Fibroblast of skin of left biceps (primary cell): ENCODE data around the gene EFCAB12.
A peak's percentile ranks its signal among the peaks of the same experiment; 100 is the strongest.

Experiments used
- DNase-seq, 2 experiments: peaks; one replicate each; pipeline ENCODE4 v3.0.0-alpha.2; 2013; ENCODE audit warnings: low read depth in 2 of 2

The EFCAB12 gene

DNA sequence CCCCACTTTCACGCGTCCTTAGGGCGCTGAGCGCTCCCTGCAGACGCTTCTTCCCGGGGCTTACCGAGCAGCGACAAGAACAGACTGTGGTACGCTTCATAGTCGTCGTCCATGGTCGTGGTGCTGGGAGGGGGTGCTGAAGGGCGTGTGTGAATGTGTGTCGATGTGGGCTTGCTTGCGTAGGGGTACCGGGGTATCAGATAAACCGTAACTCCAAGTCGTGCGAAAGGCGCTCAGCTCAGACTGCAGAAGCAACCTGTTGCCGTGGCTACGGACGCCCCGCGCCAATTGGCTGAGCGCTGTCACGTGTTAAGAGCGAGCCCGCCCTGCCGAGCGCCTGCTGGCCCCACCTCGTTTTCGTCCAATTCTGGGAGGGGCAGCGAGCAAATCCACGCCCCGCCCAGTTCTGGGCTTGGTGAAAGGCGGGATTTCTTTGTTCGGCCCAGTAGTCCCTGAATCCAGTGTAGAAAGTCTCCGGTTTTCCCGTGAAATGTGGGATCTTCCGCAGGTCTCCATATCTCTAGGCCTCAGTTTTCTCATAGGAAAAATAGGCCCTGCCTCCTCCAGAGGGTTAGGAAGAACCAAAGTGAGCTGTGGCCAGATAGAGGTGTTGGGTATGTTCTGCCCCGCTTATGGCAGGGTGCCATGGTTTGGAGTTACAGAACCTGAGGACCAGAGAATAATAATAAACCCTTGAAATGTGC lies at the start of gene EFCAB12:
Gene EFCAB12, minus strand, starts transcription at position 261 of the 704 bp plus-strand sequence. Its CDS starts 148 bp downstream, at position 113.
- peak; percentile 62 to 66 for DNase-seq

DNA sequence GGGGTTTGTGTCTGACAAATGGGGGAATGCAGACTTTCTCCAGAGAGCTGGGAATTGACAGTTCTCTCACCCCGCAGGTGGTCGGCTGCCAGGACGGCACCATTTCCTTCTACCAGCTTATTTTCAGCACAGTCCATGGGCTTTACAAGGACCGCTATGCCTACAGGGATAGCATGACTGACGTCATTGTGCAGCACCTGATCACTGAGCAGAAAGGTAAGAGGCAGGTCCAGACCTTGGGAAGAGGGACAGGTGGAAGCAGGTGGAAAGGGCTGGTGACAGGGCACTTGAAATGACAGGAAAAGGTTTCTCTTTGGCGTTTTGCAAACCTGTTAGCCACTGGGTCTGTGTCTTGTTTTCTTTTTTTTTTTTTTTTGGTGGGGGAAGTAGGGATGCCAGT lies 48.1 kb upstream of the EFCAB12 start:
- no peak for DNase-seq

DNA sequence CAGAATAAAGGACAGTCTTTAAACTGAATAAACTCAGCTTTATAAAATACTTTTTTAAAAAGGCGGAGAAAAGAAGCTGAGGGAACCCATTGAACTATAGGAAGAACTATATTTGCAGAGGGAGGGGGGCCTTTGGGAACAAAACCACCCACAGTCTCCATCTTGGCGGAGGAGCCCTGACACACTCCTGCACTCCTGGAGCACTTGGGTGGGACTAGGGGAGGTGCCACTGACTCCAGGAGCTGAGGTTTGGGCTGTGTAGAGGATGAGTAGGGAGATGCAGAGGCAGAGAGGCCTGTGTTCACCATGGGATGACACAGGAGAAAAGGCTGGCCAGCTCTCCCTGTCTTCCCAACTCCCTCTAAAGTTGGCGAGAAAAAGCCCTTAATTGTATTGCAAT lies 47.4 kb upstream of the EFCAB12 start:
- DNase-seq = no peak

DNA sequence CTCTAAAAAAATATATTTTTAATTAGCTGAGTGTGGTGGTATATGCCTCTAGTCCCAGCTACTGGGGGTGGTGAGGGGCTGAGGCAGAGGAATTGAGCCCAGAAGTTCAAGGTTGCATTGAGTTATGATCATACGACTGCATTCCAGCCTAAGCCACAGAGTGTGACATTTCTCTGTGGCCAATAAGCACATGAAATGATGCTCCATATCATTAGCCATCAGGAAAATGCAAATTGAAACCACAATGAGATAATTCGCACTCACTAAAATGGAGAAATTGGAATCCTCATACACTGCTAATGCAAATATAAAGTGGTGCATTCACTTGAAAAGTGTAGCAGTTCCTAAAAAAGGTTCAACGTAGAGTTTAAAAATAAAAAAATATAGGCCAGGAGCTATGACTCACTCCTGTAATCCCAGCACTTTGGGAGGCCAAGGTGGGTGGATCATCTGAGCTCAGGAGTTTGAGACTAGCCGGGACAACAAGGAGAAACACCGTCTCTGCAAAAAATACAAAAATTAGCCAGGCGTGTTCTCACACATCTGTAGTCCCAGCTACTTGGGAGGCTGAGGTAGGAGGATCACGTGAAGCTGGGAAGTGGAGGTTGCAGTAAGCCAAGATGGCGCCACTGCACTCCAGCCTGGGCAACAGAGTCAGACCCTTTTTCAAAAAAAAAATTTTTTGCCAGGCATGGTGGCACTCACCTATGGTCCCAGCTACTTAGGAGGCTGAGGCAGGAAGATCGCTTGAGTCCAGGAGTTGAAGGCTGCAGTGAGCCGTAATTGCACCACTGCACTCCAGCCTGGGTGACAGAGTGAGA lies 46.8 kb upstream of the EFCAB12 start:
- DNase-seq = no peak

DNA sequence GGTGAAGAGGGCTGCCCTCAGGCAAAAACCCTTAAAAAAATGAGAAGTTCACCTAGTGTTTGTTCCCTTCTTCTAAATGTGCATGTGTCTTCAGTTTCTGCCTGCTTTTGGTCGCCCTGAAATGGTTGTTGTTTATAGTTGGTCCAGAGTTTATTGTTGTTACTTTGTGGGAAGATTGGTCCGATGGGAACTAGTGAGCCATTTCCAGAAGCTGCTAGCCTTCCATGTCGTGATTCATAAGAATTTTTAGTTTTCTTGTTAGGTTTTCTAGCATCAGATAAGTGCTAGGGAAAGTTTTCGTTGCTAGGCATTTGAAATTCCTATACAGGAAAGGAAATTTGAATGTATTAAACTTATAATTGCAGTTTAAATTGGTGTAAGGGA lies 45.3 kb upstream of the EFCAB12 start:
- no peak for DNase-seq

DNA sequence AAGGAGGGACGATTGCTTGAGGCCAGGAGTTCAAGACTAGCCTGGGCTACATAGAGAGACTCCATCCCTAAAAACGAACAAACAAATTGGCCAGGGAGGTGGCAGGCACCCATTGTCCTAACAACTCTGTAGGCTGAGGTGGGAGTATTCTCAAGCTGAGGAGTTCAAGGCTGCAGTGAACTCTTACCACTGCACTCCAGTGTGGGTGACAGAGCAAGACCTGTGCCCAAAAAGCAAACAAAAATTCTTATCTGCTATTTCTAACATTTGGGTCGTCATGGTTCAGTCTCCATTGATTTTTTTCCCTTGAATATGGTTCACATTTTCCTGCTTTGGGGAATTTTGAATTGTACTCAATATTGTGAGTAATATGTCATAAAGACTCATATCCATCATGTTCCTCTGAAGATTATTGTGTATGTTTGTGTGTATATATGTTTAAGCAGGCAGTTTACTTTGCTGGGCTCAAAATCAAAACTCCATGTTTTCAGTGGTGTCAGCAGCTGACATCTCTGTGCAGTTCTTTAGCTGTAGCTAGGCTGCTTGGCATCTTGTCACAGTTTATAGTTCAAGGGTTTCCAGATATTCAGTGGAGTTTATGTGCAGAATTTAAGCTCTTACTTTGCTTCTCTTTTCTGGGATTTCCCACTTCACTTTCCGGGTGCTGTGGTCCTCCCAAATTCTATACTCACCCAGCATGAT lies 44.8 kb upstream of the EFCAB12 start:
- no peak for DNase-seq

DNA sequence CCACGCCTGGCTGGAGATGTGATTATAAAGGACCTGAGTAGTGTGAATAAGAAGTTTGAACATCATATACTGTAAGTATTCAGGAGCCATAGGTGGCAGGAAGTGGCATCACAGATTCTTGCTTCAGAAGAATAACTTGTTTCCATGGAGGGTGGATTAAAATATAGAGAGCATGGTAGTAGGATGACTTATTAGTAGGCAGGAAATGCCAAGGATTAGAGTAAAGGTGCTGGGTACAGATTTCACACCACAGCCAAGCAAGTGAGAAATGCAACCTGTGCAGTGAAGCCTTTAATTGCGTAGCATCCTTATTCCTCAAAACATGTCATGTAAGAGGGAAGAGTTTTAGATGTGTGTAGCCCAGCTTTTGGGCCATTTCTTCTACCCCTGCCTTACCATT lies 42.4 kb upstream of the EFCAB12 start:
- no peak for DNase-seq

DNA sequence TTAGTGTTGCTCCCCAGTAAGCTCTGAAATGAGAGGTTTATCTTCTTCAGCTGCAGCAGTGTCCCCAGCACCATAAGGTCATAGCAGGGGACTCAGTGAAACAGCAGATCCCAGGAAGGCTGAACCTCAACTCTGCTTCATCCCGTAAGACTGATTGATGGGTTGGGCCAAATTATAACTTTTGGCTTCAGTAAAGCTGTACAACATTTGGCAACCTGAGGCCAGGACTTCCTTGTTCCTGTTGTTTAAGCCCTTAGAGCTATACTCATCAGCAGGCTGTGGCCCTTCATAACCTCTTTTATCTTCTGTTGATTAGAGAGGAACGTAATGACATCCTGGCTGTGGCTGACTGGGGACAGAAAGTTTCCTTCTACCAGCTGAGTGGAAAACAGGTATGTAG lies 40.6 kb upstream of the EFCAB12 start:
- no peak for DNase-seq

DNA sequence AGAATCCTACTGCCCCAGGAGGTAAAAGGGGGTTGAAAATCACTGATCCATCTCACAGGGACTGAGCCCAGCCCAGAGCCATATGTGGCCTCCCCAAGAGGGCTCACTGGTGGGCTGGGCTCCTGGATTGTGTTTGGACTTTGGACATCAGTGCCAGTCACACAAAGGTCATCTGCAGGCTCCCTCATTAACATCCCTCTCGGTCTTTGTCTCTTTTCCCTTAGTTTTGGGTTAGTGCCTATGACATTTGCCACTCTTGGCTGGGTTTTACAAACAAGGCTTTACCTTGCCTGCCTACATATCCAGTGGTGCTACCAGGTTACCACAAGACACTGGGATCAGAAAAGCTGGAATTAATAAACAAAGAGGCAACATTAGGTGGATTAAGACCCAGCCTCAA lies 39.5 kb upstream of the EFCAB12 start:
- no peak for DNase-seq

DNA sequence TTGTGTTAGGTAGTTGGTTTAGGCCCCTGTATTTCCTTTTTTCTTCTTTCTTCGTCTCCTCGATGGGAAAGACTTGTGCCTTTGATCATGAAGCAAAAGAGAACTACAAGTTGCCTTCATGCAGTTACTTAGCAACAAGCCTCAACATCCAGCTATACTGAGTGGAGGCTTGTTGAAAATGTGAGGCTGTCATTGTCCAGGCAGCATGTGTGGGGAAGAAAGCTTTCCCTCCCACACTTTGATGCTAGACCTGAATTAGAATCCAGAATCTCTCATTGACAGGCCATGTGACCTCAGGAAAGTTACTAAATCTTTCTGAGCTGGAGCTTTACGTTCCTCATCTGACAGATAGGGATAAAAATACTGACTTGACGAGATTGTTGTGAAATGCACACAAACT lies 35.3 kb upstream of the EFCAB12 start:
- no peak for DNase-seq

DNA sequence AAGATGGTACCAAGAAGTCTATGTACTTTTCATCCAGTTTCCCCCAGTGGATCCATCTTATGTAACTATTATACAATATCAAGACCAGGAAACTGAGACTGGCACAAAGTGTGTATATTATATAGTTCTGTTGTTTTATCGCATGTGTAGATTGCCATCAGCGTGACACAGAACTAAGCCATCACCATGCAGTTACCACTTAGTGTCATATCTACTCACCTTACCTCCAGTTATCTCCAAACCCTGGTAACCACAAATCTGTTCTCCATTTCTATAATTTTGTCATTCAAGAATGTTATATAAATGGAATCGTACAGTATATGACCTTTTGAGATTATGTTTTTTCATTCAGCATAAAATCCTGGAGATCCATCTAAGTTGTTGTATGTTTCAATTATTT lies 34.7 kb upstream of the EFCAB12 start:
- DNase-seq = no peak

DNA sequence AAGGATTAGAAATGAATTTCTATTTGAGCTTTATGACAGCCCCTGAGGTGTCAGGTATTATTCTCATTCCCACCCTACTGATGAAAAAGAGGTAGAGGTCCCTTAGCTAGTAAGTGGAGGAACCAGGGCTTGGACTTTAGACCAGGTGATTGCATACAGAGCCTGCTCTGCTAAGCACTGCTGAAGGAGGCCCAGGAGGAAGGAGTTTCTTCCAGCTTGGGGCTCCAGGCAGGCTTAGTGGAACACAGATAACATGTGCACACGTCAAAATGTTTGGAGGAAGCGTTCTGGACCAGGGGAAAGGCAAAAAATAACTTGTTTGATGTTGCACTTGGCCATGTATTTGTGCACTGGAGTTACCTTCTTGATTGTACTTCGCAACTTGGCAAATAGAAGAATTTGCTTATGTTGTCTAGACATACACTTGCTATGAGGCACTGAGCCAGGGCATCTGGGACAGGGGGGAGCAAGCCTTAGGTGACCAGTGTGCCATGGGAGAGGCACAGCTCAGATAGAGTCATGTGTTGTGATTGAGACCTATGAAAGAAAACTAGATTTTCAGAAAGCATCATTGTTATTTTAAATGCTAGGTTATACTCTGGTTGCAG lies 34.0 kb upstream of the EFCAB12 start:
- DNase-seq = no peak

DNA sequence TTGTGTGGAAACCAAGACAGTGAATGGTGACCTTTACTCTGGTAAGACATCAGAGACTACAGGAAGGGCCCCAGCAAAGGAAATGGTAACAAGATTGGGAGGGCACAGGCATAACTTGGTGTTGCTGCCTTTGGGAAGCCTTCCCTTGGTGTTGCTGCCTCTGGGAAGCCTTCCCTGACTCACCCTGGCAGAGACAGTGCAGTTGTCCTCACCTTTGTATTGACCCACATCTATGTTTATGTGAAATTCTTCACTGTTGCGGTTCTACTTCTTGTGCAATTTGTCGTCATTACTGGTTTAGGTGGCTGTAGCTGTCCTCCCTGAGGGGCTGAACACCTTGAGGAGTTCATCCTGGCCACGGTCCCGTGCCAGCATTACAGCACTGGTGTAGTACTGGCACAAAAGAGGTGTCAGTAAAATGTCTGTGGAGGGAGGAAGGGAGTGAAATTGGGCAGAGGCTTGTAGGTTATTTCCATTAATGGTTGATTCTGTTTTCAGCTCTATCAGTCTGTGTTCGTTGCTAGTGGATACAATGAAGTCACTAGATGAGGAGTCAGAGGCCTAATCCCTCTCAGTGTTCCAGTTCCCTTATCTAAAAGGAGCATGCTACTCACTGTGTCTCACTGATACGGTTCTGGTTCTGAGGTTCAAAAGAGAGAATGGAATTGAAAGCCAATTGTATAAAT lies 33.2 kb upstream of the EFCAB12 start:
- DNase-seq = no peak

DNA sequence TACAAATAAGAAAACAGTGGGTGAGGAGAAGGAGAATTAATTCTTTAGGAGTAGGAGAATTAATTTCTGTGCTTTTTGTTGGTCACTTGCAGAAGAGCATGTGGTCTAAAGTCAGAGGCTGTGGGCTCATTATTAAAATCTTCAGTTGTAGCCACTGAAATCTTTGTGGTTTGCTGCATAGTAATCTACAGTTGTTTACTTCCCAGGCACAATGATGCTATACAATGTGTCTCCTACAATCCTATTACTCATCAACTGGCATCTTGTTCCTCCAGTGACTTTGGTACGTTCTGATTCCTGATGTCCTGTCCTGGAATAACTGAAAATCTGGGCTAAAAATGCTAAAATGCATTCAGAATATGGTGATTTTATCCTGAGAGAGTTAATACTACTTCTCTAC lies 32.6 kb upstream of the EFCAB12 start:
- no peak for DNase-seq

DNA sequence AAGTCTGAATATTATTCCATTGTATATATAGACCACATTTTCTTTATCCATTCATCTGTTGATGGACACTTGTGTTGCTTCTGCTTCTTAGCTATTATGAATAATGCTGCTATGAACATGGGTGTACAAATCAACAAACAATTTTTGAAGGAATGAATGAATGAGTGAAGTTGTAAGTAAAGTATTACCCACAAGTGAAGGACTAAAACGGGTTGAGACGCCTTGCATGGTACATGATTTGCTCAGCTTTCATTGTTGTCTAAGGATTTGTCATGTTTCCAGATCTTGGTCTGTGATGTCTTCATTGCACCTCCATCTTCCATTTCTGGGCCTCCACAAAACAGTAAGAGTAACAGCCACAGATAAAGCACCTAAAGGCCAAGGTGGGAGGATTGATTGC lies 32.1 kb upstream of the EFCAB12 start:
- DNase-seq = no peak

DNA sequence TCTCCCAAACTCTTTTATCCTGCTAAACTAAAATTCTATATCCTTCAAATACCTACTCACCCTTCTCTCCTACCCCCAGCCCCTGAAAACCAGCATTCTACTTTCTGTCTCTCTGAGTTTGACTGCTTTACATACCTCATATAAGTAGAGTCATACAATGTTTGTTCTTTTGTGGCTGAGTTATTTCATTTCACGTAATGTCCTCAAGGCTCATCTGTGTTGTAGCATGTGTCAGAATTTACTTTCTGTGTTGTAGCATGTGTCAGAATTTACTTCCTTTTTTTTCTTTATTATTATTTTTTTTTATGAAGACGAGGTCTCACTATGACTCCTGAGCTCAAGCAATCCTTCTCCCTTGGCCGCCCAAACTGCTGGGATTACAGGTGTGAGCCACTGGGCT lies 31.7 kb upstream of the EFCAB12 start:
- no peak for DNase-seq

DNA sequence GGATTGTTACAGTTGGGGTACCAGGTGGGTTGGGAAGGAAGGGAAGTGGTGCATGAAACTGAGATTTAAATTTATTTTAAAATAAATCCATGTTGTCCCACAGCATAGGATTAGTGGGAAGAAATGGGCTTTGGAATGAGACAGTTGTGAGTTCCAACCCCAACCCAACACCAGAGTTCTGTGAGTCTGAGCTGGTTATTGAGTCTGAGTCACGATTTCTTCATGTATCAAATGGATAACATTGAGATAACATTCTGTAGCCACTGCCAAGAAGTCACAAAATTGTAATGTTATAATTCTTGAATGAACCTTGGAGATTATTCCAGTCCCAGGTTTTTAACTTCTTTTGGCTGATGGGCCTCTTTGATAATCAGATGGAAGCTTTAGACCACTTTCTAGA lies 25.3 kb upstream of the EFCAB12 start:
- DNase-seq = no peak

DNA sequence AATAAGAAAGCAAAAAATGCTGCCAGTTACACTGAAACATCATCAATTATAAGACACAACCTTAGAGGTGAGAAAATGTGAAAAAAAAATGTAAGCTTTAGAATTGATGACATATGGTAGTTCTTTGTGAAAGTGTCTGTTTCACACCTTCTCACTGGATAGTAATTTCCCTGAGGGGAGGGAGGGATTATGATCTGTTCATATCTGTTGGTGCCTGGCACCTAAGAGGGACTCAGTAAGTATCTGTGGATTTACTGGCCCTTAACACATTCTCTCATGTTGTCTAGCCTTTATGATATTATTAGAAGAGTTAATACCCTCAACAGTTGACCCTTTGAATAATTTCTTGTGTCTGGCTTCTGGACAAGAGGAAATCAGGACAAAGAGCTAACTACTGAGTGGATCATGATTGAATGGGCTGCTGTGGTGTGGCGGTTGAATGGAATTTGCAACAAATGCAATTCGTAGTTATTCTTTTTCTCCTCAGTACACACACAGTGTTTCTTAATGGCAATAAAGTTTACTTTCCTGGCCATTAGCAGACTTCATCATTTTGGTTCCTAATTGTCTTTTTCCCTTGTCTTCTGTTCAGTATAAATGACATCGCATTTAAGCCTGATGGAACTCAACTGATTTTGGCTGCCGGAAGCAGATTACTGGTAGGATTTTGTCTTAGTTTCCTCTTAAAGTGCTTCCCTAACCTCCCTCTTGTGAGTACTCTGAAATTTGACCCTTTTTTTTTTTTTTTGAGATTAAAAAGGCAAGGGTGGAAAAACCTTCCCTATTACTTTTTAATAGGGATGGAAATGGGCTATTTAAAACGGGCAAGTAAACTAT lies 21.1 kb upstream of the EFCAB12 start:
- DNase-seq = no peak

DNA sequence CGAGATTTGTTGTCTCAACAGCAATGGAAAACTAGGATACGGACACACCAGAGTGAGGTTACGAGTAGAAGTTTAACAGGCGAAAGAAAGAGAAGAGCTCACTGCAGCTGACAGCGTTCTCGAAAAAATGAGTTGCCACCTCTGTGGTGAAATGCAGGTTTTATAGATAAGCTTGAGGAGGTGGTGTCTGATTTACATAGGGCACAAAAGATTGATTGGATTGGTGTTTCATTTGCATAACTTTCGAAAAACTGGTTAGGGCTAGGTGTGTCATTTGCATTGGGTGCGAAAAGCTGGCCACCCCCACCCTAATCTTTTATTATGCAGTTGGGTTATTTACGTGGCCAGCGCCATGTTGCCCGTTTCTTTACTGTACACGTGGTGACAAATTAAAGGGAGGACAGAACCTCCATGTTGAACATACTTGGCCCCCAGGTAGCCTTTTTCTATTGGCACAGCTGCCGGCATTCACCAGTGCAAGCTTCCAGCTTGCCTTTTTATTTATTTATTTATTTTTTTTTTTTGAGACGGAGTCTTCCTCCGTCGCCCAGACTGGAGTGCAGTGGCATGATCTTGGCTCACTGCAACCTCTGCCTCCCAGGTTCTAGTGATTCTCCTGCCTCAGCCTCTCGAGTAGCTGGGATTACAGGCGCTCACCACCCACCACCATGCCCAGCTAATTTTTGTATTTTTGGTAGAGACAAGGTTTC lies 19.9 kb upstream of the EFCAB12 start:
- DNase-seq = no peak

DNA sequence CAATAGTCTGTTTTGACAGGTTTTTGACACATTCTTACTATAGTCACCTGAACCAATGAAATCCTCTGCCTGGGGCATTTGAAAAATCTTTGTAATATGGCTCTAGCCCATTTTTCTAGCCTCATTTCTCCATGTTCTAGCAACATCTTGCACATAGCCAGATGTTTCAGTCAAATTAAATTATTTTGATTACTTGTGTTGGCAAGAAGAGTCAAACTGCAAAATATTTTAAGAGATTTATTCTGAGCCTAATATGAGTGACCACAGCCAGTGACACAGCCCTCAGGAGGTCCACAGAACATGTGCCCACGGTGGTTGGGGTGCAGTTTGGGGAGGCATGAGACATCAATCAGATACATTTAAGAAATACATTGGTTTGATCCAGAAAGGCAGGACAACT lies 18.5 kb upstream of the EFCAB12 start:
- no peak for DNase-seq
